ENCODE data around the gene TRMT112.

The TRMT112 gene

DNA sequence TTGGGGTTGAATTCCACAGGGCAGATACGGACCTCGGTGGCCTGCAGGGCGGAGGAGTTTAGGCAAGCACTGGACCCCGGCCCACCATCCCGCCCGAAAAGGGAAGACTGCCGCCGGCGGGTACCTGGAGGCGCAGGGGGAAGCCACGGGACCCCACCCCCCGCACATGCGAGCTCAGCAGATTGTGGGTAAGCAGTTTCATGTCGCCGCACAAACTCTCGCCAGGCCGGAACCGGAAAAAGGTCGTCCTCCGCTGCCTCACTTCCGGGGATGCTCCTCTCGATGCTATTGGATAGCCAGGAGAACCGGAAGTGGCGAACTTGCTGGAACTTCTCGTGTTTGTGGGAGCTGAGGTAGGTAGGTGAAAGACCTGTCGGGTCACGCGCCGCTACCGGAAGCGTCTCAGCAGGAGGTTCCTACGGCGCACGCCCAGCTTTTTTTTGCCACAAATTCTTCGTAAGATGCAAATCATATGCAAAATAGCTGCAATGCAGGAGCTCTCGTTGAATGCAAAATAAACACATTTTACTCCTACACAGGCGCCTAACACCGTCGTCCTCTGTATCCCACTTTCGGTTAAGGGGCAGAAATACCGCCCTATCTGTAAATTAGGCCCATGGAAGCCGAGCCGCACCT is at the start of gene TRMT112:
Gene TRMT112, minus strand, starts transcription at position 235 of the 636 bp plus-strand sequence. Its CDS starts 33 bp downstream, at position 202.
- DNase-seq (ENCODE audit: low read depth), result peak; percentile 97

DNA sequence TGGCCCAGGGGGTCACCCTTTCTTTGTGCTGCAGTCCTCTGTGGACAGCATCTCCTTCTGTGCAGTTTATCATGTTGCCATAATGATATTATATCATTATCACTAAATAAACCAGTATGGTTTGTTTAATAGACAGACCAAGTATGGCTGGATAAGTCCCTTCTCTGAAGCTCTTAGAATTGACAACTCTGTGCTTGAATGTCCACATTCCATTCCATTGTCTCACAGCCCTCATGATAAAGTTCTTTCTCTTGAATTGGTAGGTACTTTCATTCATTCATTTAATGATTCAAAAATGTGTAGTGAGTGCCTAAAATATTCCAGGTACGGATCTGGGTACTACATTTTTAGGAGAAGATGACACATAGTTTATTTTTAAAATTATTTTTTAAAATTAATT is 49.4 kb upstream of the TRMT112 start:
- no peak for DNase-seq (ENCODE audit: low read depth)

DNA sequence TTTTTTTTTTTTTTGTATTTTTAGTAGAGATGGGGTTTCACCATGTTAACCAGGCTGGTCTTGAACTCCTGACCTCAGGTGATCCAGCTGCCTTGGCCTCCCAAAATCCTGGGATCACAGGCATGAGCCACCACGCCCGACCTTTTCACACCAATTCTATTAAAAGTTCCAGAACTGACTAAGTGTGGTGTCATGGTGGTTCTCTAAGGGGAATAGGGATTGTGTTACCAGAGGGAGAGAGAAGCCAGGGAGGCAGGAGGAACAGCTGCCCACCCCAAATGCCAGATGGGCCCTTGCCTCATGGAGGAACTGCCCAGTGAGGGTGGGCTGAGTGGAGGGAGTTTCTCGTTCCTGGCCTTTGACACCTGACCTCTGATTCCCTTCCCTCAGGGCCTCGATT is 47.6 kb upstream of the TRMT112 start:
- DNase-seq (ENCODE audit: low read depth), result no peak

DNA sequence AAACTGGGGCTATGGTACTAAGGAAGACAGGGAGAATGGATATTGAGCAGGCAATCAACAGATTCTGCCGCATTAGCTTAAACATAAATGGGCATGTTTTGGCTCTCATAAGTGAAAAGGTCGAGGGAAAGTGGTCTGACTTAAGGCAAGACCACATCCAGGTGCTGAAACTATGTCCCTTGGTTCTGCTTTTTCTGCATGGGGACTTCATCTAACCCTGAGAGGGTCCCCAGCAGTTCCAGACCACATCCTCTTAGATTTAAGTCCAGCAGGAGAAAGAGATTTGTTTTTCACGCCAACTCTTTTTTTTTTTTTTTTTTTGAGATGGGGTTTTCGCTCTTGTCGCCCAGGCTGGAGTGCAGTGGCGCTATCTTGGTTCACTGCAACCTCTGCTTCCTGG is 47.1 kb upstream of the TRMT112 start:
- no peak for DNase-seq (ENCODE audit: low read depth)

DNA sequence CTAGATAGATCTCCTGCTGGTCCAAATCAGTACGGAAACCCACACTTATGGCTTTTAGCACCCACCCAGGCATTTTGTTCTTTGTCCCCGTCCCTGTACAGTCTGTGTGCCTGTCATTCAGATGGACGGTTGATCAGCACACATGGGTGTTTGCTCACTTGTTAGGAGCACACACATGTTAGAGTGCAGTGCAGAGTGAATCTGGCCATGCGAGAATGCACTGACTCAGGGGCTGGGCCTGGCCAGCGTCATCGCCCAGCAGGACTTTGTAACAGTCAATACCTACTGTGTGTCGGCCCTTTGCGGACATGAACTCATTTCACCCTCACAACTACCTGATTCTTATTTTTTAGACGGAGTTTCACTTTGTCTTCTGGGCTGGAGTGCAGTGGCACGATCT is 45.0 kb upstream of the TRMT112 start:
- no peak for DNase-seq (ENCODE audit: low read depth)

DNA sequence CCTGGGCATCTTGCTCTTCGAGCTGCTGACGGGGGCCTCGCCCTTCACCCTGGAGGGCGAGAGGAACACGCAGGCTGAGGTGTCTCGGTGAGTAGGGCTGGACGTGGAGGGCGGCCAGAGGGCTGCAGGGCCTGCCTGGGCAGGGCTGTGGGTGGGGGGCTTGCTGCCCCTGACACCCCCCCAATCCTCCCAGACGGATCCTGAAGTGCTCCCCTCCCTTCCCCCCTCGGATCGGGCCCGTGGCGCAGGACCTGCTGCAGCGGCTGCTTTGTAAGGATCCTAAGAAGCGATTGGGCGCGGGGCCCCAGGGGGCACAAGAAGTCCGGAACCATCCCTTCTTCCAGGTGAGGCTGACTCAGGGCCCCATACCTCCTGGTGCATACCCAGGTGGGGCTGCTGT is 44.3 kb upstream of the TRMT112 start:
- DNase-seq (ENCODE audit: low read depth), result no peak

DNA sequence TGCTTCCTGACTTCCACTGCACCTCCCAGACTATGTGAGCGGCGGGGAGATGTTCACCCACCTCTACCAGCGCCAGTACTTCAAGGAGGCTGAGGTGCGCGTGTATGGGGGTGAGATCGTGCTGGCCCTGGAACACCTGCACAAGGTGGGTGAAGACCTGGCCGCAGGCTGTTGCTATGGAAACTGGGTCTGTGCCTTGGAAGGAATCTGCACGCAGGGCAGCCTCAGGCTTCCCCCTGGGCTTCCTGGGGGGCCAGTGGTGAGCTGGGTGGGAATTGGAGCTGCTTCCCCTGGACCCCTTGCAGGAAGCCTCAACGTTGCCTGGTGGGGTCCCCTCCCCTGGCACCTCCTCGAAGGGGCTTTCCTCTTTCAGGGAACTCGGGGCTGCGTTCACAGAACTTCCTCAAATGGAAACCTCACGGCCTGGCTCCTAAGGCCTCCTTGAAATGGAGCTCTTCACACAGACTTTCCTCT is 43.1 kb upstream of the TRMT112 start:
- DNase-seq (ENCODE audit: low read depth), result no peak

DNA sequence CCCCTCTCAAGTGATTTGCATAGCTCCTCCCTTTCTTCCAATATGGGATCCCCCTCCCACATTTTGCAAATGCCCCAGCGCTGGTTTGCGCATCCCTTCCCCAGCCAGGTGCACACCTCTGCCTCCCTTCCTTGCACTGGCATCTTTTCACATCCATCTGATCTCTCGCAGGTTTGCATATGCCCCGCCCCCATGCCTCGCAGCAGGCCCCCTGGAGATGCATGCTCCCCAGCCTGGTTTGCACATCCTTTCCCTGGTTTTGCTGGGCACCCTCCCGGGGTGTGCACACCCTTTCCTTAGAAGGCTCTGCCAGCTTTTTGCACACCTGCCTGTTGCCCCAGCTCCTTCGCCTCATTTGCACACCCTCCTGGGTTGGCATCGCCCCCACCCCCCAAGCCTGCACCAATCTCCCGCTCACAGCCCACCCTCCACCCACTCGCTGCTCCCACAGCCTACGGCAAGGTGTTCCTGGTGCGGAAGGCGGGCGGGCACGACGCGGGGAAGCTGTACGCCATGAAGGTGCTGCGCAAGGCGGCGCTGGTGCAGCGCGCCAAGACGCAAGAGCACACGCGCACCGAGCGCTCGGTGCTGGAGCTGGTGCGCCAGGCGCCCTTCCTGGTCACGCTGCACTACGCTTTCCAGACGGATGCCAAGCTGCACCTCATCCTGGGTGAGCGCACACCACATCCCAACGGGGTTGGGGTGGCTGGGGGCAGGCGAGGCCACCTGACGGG is 42.5 kb upstream of the TRMT112 start:
- no peak for DNase-seq (ENCODE audit: low read depth)

DNA sequence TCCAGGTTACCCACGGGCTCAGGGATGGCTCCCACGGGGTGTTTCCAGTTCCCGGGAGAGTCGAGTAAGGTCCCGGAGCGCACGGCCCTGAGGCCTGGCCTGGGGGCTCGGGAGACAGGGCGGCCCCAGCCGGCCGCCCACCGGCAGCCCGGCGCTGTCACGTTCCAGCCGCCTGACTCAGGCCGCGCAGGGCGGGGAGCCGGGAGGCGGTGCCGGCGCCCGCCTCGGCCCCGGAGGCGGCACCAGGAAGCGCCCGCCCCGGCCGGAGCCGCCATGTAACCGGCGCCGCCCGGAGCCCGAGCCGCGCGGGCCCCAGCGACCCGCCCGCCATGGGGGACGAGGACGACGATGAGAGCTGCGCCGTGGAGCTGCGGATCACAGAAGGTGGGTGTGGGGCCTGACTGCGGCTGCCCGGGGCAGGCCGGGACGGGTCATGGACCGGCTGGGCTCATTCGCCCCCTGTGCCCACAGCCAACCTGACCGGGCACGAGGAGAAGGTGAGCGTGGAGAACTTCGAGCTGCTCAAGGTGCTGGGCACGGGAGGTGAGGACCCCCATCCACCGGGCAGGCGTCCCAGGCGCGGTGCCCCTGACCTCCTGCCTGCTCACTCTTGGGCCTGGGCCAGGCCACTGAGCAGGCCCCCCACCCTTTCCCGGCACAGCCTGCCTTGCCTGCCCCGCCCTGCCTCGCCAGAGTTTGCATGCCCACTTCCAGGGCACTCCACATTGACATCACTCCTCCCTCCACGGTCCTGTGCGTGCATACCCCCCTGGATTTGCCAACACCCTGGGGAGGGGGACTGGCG is 41.8 kb upstream of the TRMT112 start, which contains the start of gene RPS6KA4:
Gene RPS6KA4, plus strand, starts transcription at position 256 of the 805 bp plus-strand sequence. Its CDS starts 74 bp downstream, at position 330.
- no peak for DNase-seq (ENCODE audit: low read depth)

DNA sequence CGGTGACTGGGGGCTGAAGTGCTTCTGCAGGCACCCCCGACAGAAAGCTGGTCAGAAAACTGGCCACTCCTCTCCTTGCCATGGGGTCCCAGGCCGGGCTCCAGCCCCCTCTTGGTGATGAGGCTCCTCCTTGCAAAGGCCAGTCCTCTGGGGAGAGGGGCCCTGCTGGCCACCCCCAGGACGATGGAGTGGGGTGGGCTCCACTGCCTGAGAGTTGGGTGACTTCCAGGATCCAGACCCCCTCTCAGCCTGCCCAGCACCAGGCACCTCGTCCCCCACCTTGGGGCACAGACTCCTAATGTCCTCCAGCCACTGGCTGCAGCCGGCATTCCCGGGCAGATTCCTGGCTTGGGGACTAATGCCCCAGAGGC is 41.2 kb upstream of the TRMT112 start:
- no peak for DNase-seq (ENCODE audit: low read depth)

DNA sequence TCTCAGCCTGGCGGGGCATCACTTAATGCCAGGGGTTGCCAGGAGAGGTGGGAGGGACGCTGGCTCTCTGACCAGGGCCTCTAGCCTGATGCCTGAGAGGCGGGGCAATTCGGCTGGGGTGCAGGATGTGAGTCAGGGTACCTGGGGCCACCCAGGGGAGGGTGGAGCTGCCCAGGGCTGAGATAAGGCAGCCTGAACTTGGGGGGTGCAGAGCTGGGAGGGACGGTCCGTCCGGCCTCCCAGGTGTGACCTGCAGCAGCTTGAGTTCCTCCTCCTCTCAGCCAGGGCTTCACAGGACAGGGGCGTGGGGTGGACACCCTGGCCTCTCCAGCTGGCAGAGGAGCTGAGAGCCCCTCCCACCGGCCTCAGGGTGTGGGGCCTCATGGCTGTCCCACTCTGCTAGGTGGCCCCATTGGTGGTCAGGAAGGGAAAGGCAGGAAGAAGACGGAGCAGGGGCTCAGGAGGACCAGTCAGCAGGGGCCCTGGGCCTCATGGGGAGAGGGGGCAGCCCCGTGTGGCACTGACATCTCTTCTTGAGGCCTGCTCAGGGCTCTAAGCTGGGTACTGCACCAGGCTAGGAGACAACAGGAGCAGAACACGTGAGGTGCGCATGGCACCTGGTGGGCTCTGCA is 40.7 kb upstream of the TRMT112 start:
- no peak for DNase-seq (ENCODE audit: low read depth)

DNA sequence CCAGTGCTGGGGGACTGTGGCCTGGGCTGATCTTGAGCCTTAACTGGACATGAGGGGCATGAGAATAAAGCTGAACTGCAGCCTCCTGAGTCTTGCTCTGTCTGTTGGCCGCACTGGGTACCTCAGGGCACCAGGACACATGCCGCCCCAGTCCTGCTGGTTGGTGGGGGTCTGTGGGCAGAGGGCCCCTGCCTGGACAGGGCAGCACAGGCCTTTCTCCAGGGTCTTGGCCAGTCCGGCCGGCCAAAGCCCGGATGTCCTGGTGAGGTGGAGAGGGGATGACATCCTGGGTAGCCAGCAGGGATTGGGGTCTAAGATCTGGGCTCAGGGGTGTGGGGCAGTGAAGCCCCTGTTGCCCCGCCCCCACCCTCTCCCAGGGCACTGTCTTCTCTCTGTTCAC is 40.1 kb upstream of the TRMT112 start:
- no peak for DNase-seq (ENCODE audit: low read depth)

DNA sequence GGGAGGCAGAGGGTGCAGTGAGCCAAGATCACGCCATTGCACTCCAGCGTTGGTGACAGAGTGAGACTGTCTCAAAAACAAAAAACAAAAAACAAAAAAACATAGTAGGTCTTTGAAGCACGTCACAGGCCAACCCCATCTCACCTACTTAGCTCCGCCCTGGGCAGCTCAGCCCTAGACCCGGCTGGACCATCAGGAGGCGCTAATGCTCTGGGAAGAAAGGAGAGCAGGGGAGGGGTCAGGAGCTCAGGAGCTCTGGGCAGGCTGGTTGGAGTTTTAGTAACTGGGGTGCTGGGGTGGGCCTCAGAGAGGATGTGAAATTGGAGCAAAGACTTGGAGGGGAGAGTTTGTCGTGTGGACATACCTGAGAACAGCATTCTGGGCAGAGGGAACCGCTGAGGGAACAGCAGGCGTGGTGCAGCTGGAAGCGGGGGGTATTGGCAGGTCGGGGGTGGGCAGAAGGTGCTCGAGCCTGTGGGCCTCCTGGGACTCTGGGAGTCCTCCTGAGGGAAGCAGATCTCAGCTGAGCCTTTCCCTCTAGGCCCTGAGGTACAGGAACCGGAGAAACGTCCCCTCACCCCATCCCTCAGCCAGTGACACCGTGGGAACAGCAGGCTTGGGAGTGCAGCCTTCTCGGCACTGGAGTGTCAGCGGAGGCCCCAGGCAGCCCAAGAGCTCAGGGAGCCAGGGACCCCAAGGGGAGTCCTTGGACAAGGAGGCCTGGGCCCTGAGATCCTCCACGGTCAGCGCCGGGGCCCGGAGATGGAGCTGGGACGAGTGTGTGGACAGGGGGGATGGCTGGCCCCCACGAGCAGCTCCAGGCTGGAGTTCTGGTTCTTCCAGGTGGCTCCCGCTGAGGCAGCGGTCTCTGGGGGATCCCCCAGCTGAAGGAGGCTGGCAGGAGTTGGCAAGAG is 39.4 kb upstream of the TRMT112 start:
- DNase-seq (ENCODE audit: low read depth), result no peak

DNA sequence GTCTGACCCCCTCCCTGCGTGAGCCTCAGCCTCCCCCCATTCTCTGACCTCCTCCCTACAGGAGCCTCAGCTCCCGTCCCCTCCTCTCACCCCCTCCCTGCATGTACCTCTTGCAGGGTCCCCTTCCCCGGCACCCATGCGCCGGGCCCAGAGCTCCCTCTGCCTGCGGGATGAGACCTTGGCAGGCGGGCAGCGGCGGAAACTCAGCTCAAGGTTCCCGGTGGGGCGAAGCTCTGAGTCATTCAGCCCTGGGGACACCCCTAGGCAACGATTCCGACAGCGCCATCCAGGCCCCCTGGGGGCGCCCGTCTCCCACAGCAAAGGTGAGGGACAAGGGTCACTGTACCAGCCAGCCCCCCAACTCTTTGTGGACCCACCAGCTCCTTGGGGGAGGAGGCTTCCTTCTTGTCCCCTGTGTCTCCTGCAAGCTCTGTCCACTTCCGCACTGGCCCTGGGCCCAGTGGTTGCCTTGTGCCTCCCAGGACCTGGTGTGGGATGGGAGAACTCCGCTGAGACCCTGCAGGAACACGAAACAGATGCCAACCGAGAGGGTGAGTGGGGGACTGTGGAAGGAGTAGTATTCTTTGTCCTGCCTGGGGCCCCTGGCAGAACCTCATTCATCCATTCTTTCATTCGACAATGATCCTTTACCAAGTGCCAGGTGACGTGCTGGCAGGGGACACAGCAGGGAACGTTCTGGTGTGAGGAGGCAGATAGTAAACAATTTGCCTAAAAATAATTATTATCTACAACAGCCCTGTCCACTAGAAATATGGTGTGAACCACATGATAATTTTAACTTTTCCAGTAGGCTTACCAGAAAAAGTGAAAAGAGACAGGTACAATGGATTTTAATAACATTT is 38.0 kb upstream of the TRMT112 start:
- no peak for DNase-seq (ENCODE audit: low read depth)

DNA sequence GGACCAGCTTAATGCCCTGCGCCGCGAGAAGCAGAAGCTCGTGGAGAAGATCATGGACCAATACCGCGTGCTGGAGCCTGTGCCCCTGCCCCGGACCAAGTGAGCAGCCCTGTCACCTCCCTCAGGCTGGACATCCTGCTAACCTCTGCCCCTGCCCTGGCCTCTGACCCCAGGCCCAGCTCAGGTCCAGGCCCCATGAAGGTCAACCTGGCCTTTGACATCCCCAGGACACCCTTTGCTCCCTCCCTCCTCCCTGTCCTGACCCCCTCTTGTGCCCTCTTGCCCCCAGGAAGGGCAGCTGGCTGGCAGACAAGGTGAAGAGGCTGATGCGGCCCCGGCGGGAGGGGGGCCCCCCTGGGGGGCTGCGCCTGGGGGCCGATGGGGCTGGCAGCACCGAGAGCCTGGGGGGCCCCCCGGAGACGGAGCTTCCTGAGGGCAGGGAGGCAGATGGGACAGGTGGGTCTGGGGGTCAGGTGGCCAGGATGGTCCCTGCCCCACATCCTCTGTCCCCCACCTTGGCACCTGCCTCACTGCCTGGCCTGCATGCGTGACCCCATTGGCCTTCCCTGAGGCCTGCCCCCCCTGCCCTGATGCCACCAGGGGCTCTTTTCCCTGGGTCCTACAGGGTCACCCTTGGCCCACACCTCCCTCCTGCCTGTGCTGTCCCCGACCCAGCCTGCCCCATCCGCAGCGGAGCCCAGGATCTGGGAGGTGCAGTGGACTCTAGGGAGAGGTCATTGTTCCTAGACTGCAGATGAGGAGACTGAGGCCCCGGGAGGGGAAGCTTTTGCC is 36.6 kb upstream of the TRMT112 start:
- DNase-seq (ENCODE audit: low read depth), result no peak

DNA sequence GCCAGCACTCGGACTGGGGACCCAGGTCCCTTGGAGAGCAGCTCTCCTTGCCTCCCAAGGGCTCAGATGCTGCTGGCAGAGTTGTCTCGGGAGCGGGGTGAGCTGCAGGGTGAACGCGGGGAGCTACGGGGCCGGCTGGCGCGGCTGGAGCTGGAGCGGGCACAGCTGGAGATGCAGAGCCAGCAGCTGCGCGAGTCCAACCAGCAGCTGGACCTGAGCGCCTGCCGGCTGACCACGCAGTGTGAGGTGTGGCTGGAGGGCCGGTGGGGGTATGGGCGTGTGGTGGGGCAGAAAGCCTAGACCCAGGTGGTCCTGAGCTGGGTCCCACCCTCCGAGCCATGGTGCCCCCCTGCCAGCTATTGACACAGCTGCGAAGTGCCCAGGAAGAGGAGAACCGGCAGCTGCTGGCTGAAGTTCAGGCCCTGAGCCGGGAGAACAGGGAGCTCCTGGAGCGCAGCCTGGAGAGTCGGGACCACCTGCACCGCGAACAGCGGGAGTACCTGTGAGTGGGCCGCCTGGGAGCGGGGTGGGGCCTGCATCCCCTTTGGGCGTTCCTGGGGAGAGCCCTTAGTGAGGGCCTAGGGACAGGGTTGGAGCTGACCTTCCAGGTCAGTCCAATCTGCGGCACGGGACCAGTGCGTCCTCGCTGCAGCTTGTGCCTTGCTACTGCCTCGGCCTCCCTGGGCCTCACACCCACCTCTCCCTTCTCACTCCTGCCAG is 35.8 kb upstream of the TRMT112 start:
- no peak for DNase-seq (ENCODE audit: low read depth)

DNA sequence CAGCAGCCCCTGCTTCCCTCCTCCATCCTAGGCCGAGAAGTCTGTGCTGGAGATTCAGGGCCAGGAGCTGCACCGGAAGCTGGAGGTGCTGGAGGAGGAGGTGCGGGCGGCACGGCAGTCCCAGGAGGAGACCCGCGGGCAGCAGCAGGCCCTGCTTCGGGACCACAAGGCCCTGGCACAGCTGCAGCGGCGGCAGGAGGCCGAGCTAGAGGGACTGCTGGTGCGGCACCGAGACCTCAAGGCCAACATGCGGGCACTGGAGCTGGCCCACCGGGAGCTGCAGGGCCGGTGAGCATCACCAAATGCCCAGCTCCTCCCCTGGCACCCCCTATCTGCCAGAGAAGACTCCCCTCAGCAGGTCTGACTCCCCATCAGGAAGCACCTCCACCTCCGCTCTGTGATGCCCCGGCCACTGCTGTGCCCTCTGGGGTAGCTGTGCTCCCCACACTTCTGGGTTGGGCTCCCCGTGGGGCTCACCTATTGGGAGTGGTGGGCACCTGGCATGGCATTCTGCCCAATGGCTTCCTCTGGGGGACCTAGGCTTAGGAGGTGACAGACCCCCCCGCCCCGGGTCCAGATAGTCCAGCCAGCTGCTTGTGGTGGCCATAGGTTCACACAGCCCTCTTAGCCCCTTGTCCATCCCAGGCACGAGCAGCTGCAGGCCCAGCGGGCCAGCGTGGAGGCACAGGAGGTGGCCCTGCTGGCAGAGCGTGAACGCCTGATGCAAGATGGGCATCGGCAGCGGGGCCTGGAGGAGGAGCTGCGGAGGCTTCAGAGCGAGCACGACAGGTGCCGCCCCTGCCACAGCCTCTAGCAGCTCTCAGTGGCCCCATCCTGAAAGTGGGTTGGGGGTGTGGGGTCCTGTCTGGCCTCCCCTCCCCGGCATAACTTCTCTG is 35.0 kb upstream of the TRMT112 start:
- no peak for DNase-seq (ENCODE audit: low read depth)

DNA sequence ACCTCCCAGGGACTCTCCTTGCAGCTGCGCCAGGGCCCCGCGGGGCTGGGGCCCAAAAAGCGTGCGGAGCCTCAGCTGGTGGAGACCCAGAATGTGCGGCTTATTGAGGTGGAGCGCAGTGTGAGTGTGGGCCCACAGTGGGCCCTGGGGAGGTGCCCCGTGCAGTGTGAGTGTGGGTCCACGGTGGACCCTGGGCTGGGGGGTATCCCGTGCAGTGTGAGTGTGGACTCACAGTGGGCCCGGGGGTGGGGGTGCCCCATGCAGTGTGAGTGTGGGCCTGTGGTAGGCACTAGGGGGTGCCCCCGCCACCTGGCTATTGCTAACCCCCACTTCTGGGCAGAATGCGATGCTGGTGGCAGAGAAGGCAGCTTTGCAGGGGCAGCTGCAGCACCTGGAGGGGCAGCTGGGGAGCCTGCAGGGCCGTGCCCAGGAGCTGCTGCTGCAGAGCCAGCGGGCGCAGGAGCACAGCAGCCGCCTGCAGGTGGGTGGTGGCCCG is 33.8 kb upstream of the TRMT112 start:
- no peak for DNase-seq (ENCODE audit: low read depth)

Measured in stimulated activated CD8-positive, alpha-beta memory T cell treated with anti-CD3 and anti-CD28 coated beads, Interleukin-12 subunit alpha, Interleukin-12 subunit beta, amount 100 ng/mL, for 1 hour (primary cell).